Activated gamma-delta T cell (primary cell): ENCODE measurements around the gene ASXL2.
"Not testable (repeated sequence)": the region's sequence is repeated elsewhere in the genome, so short reads cannot be mapped to it uniquely, and the experiment has no call there.

Experiments
- DNase-seq: peaks from one replicate; lab custom pipeline; 2025; lab: John Stamatoyannopoulos, UW
- total RNA-seq, 2 donors: gene quantifications; one replicate each; lab custom pipeline; 2026; lab: John Stamatoyannopoulos, UW

ASXL2 gene
- total RNA-seq: 69.7 to 78.3 reads per million in 2 donors

DNA sequence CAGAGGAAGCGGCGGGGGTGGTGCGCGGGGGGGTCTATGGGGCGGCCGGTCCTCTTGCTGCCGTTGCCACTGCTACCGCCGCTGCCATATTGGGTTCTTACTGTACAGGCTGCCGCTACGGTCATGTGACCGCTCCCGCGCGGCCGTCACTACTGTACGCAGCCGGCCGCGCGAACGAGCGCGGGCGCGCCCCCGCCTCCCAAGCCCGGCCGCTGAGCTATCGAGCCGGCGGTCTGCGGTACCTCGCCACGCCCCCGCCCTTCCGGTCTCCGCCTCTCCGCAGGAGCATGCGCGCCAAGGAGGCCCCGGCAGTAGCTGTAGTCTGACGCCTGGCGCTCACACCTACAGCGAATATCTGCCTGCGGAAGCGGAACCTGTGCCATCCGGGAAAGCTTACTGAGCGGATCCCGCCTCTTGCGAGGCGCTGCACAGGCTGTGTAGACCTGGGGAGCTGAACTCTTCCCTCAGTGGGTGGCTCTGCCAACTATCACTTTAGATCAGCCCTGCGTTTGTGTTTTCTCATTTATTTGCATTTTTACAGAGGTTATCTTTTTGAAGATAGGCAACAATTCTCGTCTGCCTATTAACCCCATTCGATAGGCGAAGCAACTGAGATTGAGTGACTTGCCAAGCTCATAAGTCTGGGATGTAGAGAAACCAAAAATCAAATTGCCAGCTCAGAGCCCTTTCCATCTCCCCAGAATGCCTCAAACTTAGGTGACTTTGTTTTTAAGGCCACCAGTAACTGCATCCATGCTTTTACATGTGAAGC, at the start of gene ASXL2:
Gene ASXL2, minus strand, starts transcription at position 127 of the 772 bp plus-strand sequence. CDS start 265 bp downstream, outside the sequence.
- DNase-seq: peak; percentile 97

DNA sequence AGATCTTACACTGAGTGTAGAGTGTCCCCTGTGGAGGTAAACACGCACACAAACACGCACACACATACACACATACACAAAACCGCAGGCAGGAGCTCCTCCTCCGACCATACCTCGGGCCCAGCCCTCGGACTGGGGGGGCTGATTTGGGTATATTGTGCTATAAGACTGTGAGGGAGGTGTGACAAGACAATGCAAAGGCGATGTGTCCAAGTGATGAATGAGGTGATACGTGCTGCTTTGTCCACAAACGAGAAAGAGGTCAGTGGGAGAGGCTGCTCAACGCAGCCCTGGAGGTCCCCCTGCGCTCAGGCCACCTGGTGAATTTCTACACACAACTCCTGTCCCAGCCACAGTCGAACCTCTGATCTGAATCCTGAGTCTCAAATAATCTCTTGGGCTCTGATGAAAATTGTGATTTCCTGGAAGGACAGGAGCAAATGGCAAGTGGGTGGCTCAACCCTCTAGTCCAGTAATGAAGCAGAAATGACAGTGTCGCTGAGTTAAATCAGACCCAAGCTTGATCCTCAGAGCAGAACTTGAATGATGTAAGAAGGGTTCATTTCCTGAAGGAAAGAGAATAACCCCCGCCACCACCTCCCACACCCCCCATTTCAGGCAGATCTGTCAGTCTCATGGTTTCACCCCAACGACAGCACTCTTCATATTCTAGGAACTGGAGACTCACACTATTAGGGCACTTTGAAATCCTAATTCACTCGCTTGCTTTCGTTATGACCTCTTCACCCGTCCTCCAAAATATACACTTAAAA, 48.9 kb upstream of the ASXL2 start:
- no peak for DNase-seq

DNA sequence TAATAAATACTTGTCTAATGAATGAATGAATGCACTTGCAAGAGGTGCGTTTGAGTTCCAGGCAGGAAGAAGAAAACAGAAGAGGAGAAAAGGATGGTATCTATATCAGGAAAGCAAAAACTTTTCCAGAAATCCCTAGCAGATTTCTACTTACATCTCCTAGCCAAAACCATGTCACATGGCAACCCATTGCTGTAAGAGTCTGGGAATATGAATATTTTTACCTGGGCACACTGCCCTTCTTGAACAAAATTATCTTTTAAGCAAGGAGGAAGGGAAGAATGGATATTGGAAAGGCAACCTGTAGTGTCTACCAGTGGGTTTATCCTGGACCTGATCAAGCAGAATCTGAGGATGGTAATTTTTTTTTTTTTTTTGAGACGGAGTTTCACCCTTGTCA, 44.2 kb upstream of the ASXL2 start:
- no peak for DNase-seq

DNA sequence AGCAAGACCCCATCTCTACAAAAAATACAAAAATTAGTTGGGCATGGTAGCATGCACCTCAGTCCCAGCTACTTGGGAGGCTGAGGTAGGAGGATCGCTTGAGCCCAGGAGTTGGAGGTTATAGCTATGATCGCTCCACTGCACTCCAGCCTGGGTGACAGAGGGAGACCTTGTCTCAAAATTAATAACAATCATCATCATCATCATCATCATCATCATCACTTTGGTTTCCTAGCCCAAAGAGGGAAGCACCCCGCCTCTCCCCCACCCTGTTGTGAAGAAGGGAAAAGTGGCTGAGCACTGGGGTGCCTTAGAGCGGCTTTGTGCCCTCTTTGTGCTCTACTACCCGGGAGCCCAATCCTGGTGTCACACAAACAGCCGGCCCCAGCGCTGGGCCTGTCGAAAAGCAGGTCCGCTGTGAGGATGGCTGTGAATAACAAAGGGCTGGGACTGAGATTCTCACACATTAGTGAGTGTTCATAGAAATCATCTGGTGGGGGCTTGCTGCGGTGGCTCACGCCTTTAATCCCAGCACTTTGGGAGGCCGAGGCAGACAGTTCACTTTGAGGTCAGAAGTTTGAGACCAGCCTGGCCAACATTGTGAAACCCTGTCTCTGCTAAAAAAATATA, 42.6 kb upstream of the ASXL2 start:
- no peak for DNase-seq

DNA sequence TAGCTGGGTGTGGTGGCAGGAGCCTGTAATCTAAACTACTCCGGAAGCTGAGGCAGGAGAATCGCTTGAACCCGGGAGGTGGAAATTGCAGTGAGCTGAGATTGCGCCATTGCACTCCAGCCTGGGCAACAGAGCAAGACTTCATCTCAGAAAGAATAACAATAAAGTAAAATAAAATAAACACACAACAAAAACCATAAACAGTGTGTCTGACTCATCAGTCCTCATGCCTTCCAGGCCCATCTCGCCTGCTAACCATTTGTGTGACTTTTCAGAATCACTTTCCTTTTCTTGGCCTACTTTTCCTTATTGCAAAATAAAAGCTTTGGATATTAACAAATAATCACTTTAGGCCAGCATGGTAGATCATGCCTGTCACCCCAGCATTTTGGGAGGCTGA, 42.0 kb upstream of the ASXL2 start:
- DNase-seq: no peak

DNA sequence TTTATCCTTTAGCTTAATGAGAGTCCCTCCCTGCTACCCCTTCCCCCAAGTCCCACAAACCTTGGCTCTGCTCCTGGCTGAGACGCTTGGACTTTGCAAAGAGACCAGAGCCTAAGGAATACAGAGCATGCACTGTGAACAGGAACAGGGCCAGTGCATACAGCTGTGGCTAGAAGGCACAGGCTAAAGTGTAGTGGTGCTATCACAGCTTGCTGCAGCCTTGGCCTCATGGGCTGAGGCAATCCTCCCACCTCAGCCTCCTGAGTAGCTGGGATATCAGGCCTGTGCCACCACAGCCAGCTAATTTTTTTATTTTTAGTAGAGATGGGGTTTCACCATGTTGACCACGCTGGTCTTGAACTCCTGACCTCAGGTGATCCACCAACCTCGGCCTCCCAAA, 39.5 kb upstream of the ASXL2 start:
- no peak for DNase-seq

DNA sequence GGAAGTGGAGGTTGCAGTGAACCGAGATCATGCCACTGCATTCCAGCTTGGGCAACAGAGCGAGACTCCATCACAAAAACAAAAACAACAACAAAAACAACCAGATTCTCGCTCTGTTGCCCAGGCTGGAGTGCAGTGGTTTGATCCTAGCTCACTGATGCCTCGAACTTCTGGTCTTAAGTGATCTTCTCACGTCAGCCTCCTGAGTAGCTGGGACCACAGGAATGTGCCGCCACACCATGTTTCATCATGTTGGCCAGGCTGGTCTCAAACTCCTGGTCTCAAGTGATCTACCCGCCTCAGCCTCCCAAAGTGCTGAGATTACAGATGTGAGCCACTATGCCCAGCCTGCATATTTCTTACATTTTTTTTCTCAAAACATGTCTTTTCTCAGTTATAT, 39.1 kb upstream of the ASXL2 start:
- not testable (repeated sequence) for DNase-seq

DNA sequence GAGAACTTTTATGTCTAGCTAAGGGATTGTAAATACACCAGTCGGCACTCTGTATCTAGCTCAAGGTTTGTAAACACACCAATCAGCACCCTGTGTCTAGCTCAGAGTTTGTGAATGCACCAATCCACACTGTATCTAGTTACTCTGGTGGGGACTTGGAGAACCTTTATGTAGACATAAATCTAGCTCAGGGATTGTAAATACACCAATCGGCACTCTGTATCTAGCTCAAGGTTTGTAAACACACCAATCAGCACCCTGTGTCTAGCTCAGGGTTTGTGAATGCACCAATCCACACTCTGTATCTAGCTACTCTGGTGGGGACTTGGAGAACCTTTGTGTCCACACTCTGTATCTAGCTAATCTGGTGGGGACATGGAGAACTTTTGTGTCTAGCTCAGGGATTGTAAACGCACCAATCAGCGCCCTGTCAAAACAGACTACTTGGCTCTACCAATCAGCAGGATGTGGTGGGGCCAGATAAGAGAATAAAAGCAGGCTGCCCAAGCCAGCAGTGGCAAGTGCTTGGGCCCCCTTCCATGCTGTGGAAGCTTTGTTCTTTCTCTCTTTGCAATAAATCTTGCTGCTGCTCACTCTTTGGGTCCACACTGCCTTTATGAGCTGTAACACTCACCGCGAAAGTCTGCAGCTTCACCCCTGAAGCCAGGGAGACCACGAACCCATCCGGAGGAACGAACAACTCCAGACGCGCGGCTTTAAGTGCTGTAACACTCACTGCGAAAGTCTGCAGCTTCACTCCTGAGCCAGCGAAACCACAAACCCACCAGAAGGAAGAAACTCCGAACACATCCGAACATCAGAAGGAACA, 37.9 kb upstream of the ASXL2 start:
- not testable (repeated sequence) for DNase-seq

DNA sequence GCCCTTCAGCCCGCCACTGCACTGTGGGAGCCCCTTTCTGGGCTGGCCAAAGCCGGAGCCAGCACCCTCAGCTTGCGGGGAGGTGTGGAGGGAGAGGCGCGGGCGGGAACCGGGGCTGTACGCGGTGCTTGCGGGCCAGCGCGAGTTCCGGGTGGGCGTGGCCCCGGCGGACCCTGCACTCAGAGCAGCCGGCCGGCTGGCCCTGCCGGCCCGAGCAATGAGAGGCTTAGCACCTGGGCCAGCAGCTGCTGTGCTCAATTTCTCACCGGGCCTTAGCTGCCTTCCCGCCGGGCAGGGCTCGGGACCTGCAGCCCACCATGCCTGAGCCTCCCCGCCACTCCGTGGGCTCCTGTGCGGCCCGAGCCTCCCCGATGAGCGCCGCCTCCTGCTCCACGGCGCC, 37.1 kb upstream of the ASXL2 start:
- not testable (repeated sequence) for DNase-seq

DNA sequence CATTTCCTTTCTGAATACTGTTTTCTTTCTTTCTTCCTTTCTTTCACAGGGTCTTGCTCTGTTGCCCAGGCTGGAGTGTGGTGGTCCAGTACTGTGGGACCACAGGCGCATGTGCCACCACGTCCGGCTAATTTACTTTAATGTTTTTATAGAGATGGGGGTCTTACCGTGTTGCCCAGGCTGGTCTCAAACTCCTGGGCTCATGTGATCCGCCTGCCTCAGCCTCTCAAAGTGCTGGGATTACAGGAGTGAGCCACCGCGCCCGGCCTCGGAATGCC, 35.3 kb upstream of the ASXL2 start:
- DNase-seq: not testable (repeated sequence)

DNA sequence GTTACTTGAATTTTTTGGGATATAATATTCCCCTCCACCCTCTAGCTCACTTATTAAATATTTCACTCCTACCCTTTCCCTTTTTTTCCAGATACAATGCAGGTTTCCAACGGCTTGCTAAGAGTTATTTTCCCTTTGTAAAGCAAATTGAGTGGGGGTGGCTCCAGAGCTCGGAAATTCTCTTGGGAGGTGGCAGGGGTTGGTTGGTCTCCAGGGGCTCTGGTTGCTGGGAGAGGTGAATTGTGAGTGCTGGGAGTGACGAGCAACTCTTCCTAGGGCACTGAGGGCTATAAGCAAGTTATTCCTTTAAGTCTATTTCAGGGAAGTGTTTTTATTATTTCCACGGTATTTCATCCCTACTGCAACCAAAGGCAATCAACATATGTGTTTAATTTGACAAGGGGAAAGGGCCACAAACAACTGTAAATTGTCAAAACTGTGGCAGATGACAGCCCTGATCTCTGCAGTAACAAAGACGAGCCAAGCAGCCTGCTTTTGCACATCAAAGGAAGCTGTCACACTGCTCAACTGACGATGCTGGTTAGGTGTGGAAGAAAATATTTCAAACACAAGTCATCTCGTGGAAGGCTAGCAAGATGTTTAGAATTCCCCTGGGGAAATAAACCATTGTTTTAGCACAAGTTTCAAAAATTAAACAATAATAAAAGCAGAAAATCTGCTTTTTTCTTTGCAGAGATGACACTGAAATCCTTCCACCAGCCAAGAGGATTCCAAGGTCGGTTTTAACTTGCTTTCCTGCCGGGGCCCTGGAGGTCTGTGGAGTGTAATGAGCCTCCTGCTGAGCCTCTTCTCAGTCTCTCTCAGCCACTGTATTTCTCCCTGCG, 34.8 kb upstream of the ASXL2 start:
- DNase-seq: no peak

DNA sequence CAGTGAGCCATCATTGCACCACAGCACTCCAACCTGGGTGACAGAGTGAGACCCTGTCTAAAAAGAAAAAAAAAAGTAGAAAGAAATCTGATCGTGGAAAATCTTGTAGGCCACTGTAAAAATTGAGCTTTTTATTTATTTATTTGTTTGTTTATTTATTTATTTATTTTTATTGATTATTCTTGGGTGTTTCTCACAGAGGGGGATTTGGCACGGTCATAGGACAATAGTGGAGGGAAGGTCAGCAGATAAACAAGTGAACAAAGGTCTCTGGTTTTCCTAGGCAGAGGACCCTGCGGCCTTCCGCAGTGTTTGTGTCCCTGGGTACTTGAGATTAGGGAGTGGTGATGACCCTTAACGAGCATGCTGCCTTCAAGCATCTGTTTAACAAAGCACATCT, 31.3 kb upstream of the ASXL2 start:
- not testable (repeated sequence) for DNase-seq

DNA sequence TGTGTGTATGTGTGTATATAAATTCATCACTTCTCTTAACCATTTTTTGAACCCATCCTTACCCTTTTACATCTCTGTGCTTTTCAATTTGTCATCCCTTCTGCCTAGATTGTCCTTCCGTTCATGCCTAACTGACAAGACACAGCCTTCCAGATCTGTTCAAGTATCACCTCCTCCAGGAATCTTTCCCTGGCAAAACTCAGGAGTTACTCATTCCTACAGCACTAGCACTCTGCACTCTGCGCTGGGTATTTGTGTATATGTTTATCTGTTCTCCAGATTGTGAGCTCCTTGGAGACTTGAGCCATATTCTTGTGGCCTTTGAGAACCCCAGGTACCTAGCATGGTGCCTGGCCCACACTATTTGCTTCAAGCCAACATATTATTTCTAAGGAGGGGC, 26.8 kb upstream of the ASXL2 start:
- no peak for DNase-seq

DNA sequence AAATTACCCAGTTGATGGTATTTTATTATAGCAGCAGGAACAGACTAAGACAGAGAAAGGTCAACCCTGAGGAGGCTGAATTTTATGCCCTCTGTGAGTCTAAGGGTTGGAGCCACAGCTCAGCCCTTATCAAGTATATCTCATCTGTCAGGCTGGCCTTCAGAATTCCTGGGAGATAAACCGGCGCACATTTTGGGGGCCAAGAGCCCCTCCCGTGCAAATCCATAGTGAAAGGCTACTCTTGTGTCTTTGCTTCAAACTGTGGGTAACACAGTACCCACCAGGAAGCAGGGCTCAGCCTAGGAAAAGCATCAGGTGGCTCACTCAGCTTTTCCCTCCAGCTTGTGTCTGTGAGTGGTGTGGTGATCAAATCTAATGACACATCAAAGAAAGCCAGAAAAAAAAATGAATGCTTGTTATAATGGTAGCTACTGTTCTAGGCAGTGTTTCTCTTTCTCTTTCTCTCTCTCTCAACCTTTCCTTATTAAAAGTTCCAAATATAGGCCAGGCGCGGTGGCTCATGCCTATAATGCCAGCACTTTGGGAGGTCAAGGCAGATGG, 25.0 kb upstream of the ASXL2 start:
- DNase-seq: no peak

DNA sequence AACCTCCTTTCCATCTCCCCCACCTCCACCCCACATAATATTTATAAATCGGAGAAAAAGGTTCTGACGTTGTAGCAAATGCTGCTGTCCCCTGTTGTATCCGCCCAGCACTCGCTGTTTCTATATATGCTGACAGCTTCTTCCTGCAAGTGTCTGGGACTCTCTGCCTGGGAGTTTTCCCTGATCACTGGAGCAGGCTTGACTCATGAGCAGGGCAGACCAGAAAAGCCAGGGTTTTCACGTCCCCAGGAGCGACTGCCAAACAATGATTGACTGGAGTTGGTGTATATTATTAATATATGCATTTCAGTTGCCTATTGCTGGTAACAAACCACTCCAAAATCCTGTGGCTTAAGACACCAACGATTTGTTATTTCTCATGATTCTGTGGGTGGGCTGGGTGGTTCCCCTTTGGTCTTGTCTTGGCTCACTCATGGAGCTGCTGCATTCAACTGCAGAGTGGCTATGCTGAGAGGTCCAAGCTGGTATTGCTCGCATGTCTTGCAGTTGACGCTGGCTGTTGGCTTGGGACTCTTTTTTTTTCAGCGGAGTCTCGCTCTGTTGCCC, 21.2 kb upstream of the ASXL2 start:
- no peak for DNase-seq

DNA sequence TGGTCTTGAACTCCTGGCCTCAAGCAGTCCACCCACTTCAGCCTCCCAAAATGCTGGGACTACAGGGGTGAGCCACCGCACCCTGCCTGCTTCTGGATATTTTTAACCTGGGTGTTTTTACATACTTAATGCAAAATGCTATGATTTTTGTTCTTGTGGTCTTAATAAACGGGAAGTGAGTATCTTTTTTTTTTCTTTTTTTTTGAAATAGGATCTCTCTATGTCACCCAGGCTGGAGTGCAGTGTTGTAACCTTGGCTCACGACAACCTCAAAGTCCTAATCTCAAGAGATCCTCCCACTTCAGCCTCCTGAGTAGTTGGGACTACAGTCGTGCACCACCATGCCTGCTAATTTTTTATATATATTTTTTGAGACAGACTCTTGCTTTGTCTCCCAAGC, 19.2 kb upstream of the ASXL2 start:
- no peak for DNase-seq

DNA sequence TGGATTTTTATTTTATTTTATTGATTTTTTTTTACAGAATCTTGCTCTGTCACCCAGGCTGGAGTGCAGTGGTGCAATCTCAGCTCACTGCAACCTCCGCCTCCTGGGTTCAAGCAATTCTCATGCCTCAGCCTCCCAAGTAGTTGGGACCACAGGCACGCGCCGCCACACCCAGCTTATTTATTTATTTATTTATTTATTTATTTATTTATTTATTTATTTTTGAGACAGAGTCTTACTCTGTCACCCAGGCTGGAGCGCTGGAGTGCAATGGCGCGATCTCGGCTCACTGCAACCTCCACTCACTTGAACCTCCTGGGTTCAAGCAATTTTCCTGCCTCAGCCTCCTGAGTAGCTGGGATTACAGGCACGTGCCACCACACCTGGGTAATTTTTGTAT, 18.0 kb upstream of the ASXL2 start:
- DNase-seq: not testable (repeated sequence)

DNA sequence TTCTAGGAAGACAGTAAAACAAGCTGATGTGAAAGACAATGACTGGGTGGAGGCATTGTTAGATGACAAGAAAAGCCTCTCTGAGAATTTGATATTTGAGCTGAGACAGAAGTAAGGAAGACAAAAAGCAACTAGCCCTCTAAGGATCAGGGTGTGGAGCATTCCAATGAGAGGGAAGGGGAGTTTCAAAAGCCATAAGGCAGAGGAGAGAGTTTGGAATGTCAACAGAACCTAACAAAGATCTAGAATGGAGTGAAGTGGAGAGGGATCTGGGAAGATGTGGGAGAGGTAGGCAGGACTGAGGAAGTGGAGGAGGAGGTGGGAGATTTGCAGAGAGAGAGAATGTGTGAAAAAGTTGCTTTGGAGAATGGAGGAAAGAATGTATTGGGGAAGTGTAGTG, 17.3 kb upstream of the ASXL2 start:
- no peak for DNase-seq

DNA sequence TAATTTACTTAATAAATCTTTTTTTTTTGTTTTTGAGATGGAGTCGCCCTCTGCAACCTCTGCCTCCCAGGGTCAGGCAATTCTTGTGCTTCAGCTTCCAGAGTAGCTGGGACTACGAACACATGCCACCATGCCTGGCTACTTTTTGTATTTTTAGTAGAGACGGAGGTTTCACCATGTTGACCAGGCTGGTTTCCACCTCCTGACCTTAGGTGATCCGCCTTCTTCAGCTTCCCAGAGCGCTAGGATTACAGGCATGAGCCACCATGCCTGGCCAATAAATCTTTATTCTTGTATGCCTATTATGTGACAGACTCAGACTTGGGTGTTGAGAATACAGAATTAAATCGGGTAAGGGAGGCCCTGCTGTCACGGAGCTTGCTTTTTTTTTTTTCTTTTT, 16.7 kb upstream of the ASXL2 start:
- DNase-seq: no peak

DNA sequence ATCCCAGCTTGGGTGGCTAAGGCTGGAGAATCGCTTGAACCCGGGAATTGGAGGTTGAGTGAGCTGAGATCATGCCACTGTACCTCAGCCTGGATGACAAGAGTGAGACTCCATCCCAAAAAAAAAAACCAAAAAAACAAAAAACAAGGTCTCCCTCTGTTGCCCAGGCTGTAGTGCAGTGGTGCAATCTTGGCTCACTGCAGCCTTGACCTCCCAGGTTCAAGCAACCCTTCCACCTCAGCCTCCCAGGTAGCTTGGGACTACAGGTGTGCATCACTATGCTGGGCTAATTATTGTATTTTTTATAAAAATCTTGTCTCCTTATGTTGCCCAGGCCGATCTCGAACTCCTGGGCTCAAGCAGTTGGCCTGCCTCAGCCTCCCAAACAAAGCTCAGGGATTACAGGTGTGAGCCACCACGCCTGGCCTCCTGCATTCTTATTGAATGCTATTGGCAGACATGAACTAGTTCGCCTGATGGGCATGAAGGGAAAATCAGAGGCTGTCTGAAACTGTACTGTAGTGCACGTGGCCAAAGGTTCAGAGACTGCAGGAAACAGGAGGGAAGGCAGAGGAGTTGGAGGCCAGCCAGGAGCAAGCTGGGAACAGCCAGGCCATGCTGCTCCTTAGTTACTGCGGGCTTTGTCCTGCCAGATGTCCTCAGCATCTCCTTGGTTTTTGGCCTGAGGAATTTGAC, 16.0 kb upstream of the ASXL2 start:
- no peak for DNase-seq
